Measurements from ENCODE around the gene EXTL1.

DNA sequence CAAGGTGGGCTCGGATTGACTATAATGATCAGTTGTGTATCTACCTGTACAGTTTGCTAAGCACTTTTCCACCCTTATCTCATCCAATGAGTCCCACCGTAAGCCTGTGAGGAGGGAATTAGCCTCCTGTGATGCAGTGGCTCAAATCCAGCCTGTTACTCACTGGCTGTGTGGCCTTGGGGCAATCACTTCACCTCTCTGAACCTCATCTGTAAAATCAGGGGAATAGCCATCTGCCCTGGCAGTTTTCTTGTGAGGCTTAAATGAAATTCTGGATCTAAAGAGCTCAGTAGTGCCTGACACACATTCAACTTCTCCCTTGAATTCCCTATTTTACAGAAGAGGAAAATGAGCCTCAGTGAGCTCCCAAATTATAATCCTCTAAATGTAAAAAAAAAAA, 7.4 kb upstream of the EXTL1 start:
- no peak for TF ChIP-seq POLR2A (IDR thresholded peaks at IDR 0.05; ENCODE audit: low read depth, low read length)
- TF ChIP-seq, protein P1, sequence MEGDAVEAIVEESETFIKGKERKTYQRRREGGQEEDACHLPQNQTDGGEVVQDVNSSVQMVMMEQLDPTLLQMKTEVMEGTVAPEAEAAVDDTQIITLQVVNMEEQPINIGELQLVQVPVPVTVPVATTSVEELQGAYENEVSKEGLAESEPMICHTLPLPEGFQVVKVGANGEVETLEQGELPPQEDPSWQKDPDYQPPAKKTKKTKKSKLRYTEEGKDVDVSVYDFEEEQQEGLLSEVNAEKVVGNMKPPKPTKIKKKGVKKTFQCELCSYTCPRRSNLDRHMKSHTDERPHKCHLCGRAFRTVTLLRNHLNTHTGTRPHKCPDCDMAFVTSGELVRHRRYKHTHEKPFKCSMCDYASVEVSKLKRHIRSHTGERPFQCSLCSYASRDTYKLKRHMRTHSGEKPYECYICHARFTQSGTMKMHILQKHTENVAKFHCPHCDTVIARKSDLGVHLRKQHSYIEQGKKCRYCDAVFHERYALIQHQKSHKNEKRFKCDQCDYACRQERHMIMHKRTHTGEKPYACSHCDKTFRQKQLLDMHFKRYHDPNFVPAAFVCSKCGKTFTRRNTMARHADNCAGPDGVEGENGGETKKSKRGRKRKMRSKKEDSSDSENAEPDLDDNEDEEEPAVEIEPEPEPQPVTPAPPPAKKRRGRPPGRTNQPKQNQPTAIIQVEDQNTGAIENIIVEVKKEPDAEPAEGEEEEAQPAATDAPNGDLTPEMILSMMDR (IDR thresholded peaks at IDR 0.05; ENCODE audit: extremely low read depth in 1 of 2, insufficient read depth in 1 of 2, low read depth in 1 of 2, low read length in 2 of 2) = no peak
